ENCODE data around the gene CISD2. TPM values are rescaled to one million over a fixed set of nuclear protein-coding genes. Genes with fewer than 3 reads are reported as not detected.

CISD2 gene
- total and polyA plus RNA-seq, 7 experiments from 2014 or later: 11.4 to 50.3 (median 14.3) TPM

GRCh38 chr4:102827674-102828496 is 40.9 kb upstream of the CISD2 start:
- Mint-ChIP-seq H3K4me3 (no peak overlapping the region), H3K27me3 (peaks cover 0 to 2% (median 0%) of the 10 kb centered on the region in 5 donors), H3K4me1 (peaks cover 16 to 42% (median 35%) of the 10 kb centered on the region in 7 donors), H3K36me3 (peaks cover 0 to 12% (median 2%) of the 10 kb centered on the region in 5 donors), H3K9me3 (peaks cover 0 to 12% (median 0%) of the 10 kb centered on the region in 11 donors), H3K27ac (no peak overlapping the region)
- ChIA-PET POLR2A (interaction anchor here (0.5 to 5.3 kb wide), 52 partner anchors 9 to 1500 kb away, joined by 3 to 173 read pairs (median 4); partner anchors contain the start of genes CISD2, MANBA, SLC39A8 and SLC9B1), CTCF (interaction anchor here (0.6 to 2.1 kb wide), 8 partner anchors 18 to 483 kb away, joined by 3 to 13 read pairs (median 4); partner anchors contain the start of genes CISD2 and MANBA)
- H3K27ac ChIP-seq (ENCODE audit: low read depth, low read length): peak overlapping the region; percentile 99
- ATAC-seq: peak; percentile 80
- no peaks in the 10 kb centered on the region for H3K9me3 ChIP-seq (ENCODE audit: control insufficient read depth in 2 of 3, low read length in 3 of 3)
- H3K36me3 ChIP-seq (ENCODE audit: control insufficient read depth in 2 of 3, insufficient read depth in 3 of 3, low read length in 3 of 3): peaks cover 0 to 21% (median 3%) of the 10 kb centered on the region in 3 experiments
- no peaks in the 10 kb centered on the region for H3K27me3 ChIP-seq (ENCODE audit: control insufficient read depth in 2 of 2, insufficient read depth in 2 of 2, low read length in 2 of 2)
- H3K4me3 ChIP-seq (ENCODE audit: low read length): peak overlapping the region; percentile 82
- intact Hi-C loops (cut with micrococcal nuclease): loop anchor here (1.0 to 5.0 kb wide), 28 partner anchors 9 to 1806 kb away; partner anchors contain the start of genes BDH2 (in 2 of the 2), CENPE (in 2 of the 2), SLC39A8 (in 2 of the 2) and SLC9B1 (in 2 of the 2)
- peak; percentile 82 to 100 (median 98) for DNase-seq
- H3K4me1 ChIP-seq (ENCODE audit: control insufficient read depth in 2 of 2, insufficient read depth in 2 of 2, low read length in 2 of 2): peaks cover 19 to 24% of the 10 kb centered on the region in 2 donors

GRCh38 chr4:102828497-102828808 is 40.3 kb upstream of the CISD2 start:
- peaks cover 19% of the 10 kb centered on the region in 2 donors for H3K4me1 ChIP-seq (ENCODE audit: control insufficient read depth in 2 of 2, insufficient read depth in 2 of 2, low read length in 2 of 2)
- Mint-ChIP-seq H3K4me3 (no peak overlapping the region), H3K27ac (no peak overlapping the region), H3K27me3 (peaks cover 0 to 2% (median 0%) of the 10 kb centered on the region in 5 donors), H3K9me3 (peaks cover 0 to 12% (median 0%) of the 10 kb centered on the region in 11 donors), H3K4me1 (peaks cover 10 to 42% (median 34%) of the 10 kb centered on the region in 7 donors), H3K36me3 (peaks cover 0 to 12% (median 0%) of the 10 kb centered on the region in 5 donors)
- no peaks in the 10 kb centered on the region for H3K9me3 ChIP-seq (ENCODE audit: control insufficient read depth in 2 of 3, low read length in 3 of 3)
- H3K27ac ChIP-seq (ENCODE audit: low read depth, low read length): peak overlapping the region; percentile 94
- no peaks in the 10 kb centered on the region for H3K27me3 ChIP-seq (ENCODE audit: control insufficient read depth in 2 of 2, insufficient read depth in 2 of 2, low read length in 2 of 2)
- ChIA-PET POLR2A (interaction anchor here (0.5 to 5.3 kb wide), 40 partner anchors 8 to 1501 kb away, joined by 3 to 173 read pairs (median 4); partner anchors contain the start of genes CISD2, MANBA, SLC39A8 and SLC9B1), CTCF (interaction anchor here (0.6 to 2.1 kb wide), 4 partner anchors 12 to 484 kb away, joined by 3 to 13 read pairs (median 5); partner anchors contain the start of gene CISD2)
- peaks cover 0 to 21% (median 3%) of the 10 kb centered on the region in 3 experiments for H3K36me3 ChIP-seq (ENCODE audit: control insufficient read depth in 2 of 3, insufficient read depth in 3 of 3, low read length in 3 of 3)
- DNase-seq (no peak), ATAC-seq (no peak)
- intact Hi-C loops (cut with micrococcal nuclease): loop anchor here (1.0 to 5.0 kb wide), 19 partner anchors 20 to 1806 kb away; partner anchors contain the start of genes CENPE (in 2 of the 2), SLC9B2 (in 2 of the 2), BDH2 (in 1 of the 2) and MANBA (in 1 of the 2)
- H3K4me3 ChIP-seq (ENCODE audit: low read length): peak overlapping the region; percentile 80

GRCh38 chr4:102829803-102830202 is 39.0 kb upstream of the CISD2 start:
- peaks cover 0 to 10% (median 0%) of the 10 kb centered on the region in 5 donors for H3K36me3 Mint-ChIP-seq
- H3K27me3 Mint-ChIP-seq: peaks cover 0 to 2% (median 0%) of the 10 kb centered on the region in 5 donors
- Histone ChIP-seq H3K36me3 (ENCODE audit: control insufficient read depth in 2 of 3, insufficient read depth in 3 of 3, low read length in 3 of 3) (peaks cover 0 to 21% (median 0%) of the 10 kb centered on the region in 3 experiments), H3K4me3 (ENCODE audit: low read length) (no peak overlapping the region), H3K27me3 (ENCODE audit: control insufficient read depth in 2 of 2, insufficient read depth in 2 of 2, low read length in 2 of 2) (no peaks in the 10 kb centered on the region), H3K27ac (ENCODE audit: low read depth, low read length) (no peak overlapping the region), H3K4me1 (ENCODE audit: control insufficient read depth in 2 of 2, insufficient read depth in 2 of 2, low read length in 2 of 2) (peaks cover 8 to 12% of the 10 kb centered on the region in 2 donors), H3K9me3 (ENCODE audit: control insufficient read depth in 2 of 3, low read length in 3 of 3) (no peaks in the 10 kb centered on the region)
- ChIA-PET CTCF (no interaction called here), POLR2A (interaction anchor here (0.6 to 5.3 kb wide), 4 partner anchors 13 to 43 kb away, joined by 3 to 173 read pairs (median 52); partner anchors contain the start of gene CISD2)
- peaks cover 0 to 12% (median 0%) of the 10 kb centered on the region in 11 donors for H3K9me3 Mint-ChIP-seq
- intact Hi-C loops (cut with micrococcal nuclease): loop anchor here (2.0 to 5.0 kb wide), 6 partner anchors 19 to 1808 kb away; partner anchors contain the start of gene CENPE (in 1 of the 2)
- H3K4me1 Mint-ChIP-seq: peaks cover 7 to 31% (median 29%) of the 10 kb centered on the region in 7 donors
- H3K27ac Mint-ChIP-seq: peak overlapping the region in 1 of 9 donors; percentile 7
- ATAC-seq: no peak
- DNase-seq: no peak
- no peak overlapping the region for H3K4me3 Mint-ChIP-seq

- ChIA-PET POLR2A (no interaction called here), CTCF (interaction anchor here (0.5 kb wide), 1 partner anchor 405 kb away, joined by 5 read pairs; no protein-coding TSS in a partner anchor)
- intact Hi-C loops (cut with micrococcal nuclease): no loop called here
- peak overlapping the region in 4 of 9 donors; percentile 6 to 82 (median 44) for H3K27ac Mint-ChIP-seq
- ATAC-seq: no peak
- peaks cover 10 to 37% (median 32%) of the 10 kb centered on the region in 7 donors for H3K4me1 Mint-ChIP-seq
- no peak for DNase-seq
- no peak overlapping the region for H3K27ac ChIP-seq (ENCODE audit: low read depth, low read length)
- H3K27me3 ChIP-seq (ENCODE audit: control insufficient read depth in 2 of 2, insufficient read depth in 2 of 2, low read length in 2 of 2): no peaks in the 10 kb centered on the region
- no peaks in the 10 kb centered on the region for H3K9me3 ChIP-seq (ENCODE audit: control insufficient read depth in 2 of 3, low read length in 3 of 3)
- H3K4me3 Mint-ChIP-seq: no peak overlapping the region
- H3K27me3 Mint-ChIP-seq: peaks cover 0 to 2% (median 0%) of the 10 kb centered on the region in 5 donors
- peaks cover 0 to 4% (median 0%) of the 10 kb centered on the region in 3 experiments for H3K36me3 ChIP-seq (ENCODE audit: control insufficient read depth in 2 of 3, insufficient read depth in 3 of 3, low read length in 3 of 3)
- H3K9me3 Mint-ChIP-seq: peaks cover 0 to 9% (median 0%) of the 10 kb centered on the region in 11 donors
- peaks cover 8 to 12% of the 10 kb centered on the region in 2 donors for H3K4me1 ChIP-seq (ENCODE audit: control insufficient read depth in 2 of 2, insufficient read depth in 2 of 2, low read length in 2 of 2)
- no peak overlapping the region for H3K4me3 ChIP-seq (ENCODE audit: low read length)
- H3K36me3 Mint-ChIP-seq: peaks cover 0 to 11% (median 0%) of the 10 kb centered on the region in 5 donors
Measured at GRCh38 chr4:102832105-102832504, 36.7 kb upstream of the CISD2 start.

DNA sequence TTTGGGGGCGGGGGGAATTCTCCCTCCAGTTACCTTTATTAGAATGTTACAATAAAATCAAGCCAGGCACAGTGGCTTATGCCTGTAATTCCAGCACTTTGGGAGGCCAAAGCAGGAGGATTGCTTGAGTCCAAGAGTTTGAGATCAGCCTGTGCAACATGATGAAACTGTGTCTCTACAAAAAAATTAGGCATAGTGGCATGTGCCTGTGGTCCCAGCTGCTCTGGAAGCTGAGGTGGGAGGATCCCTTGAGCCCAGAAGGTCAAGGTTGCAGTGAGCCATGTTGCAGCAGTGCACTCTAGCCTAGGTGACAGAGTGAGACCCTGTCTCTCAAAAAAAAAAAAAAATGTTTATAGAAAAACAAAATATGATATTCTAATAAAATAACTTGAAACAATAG is 36.1 kb upstream of the CISD2 start:
- DNase-seq: no peak
- ChIA-PET POLR2A (interaction anchor here (0.6 kb wide), 1 partner anchor 214 kb away, joined by 3 read pairs; no protein-coding TSS in a partner anchor), CTCF (interaction anchor here (0.7 kb wide), 1 partner anchor 357 kb away, joined by 3 read pairs; no protein-coding TSS in a partner anchor)
- Histone ChIP-seq H3K4me1 (ENCODE audit: control insufficient read depth in 2 of 2, insufficient read depth in 2 of 2, low read length in 2 of 2) (peaks cover 8 to 12% of the 10 kb centered on the region in 2 donors), H3K4me3 (ENCODE audit: low read length) (no peak overlapping the region), H3K36me3 (ENCODE audit: control insufficient read depth in 2 of 3, insufficient read depth in 3 of 3, low read length in 3 of 3) (no peaks in the 10 kb centered on the region), H3K9me3 (ENCODE audit: control insufficient read depth in 2 of 3, low read length in 3 of 3) (no peaks in the 10 kb centered on the region), H3K27me3 (ENCODE audit: control insufficient read depth in 2 of 2, insufficient read depth in 2 of 2, low read length in 2 of 2) (no peaks in the 10 kb centered on the region), H3K27ac (ENCODE audit: low read depth, low read length) (no peak overlapping the region)
- intact Hi-C loops (cut with micrococcal nuclease): no loop called here
- peaks cover 0 to 3% (median 0%) of the 10 kb centered on the region in 11 donors for H3K9me3 Mint-ChIP-seq
- no peak for ATAC-seq
- H3K27ac Mint-ChIP-seq: peak overlapping the region in 1 of 9 donors; percentile 6
- H3K4me3 Mint-ChIP-seq: no peak overlapping the region
- no peaks in the 10 kb centered on the region for H3K27me3 Mint-ChIP-seq
- H3K36me3 Mint-ChIP-seq: peaks cover 0 to 11% (median 0%) of the 10 kb centered on the region in 5 donors
- peaks cover 10 to 37% (median 32%) of the 10 kb centered on the region in 7 donors for H3K4me1 Mint-ChIP-seq

DNA sequence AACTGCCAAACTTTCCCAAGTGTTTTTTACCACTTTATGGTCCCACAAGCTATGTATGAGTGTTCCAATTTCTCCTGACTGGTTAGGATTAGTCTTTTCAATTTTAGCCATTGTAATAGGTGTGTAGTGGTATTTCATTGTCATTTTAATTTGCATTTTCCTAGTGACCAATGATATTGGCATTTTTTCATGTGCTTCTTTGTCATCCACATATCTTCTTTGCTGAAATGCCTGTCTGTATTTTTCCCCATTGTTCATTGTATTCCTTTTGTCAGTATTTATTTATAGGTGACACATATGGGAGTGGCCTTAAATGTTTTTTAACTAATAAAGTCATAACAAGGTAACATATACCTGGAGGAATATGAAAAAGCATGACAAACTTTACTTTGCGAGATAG is 32.2 kb upstream of the CISD2 start:
- ChIA-PET POLR2A (interaction anchor here (1.8 kb wide), 1 partner anchor 9 kb away, joined by 4 read pairs; the partner anchor contains the start of gene UBE2D3), CTCF (no interaction called here)
- H3K9me3 Mint-ChIP-seq: no peaks in the 10 kb centered on the region
- ATAC-seq: no peak
- H3K27me3 ChIP-seq (ENCODE audit: control insufficient read depth in 2 of 2, insufficient read depth in 2 of 2, low read length in 2 of 2): no peaks in the 10 kb centered on the region
- H3K4me1 Mint-ChIP-seq: peaks cover 3 to 30% (median 24%) of the 10 kb centered on the region in 7 donors
- H3K4me1 ChIP-seq (ENCODE audit: control insufficient read depth in 2 of 2, insufficient read depth in 2 of 2, low read length in 2 of 2): no peaks in the 10 kb centered on the region
- H3K27me3 Mint-ChIP-seq: no peaks in the 10 kb centered on the region
- H3K27ac ChIP-seq (ENCODE audit: low read depth, low read length): no peak overlapping the region
- H3K36me3 ChIP-seq (ENCODE audit: control insufficient read depth in 2 of 3, insufficient read depth in 3 of 3, low read length in 3 of 3): no peaks in the 10 kb centered on the region
- H3K4me3 ChIP-seq (ENCODE audit: low read length): no peak overlapping the region
- peaks cover 0 to 22% (median 0%) of the 10 kb centered on the region in 5 donors for H3K36me3 Mint-ChIP-seq
- H3K4me3 Mint-ChIP-seq: no peak overlapping the region
- no peak overlapping the region for H3K27ac Mint-ChIP-seq
- intact Hi-C loops (cut with micrococcal nuclease): no loop called here
- H3K9me3 ChIP-seq (ENCODE audit: control insufficient read depth in 2 of 3, low read length in 3 of 3): no peaks in the 10 kb centered on the region
- DNase-seq: no peak

Measured in naive thymus-derived CD4-positive, alpha-beta T cell (primary cell).